Activated naive CD8-positive, alpha-beta T cell treated with anti-CD3 and anti-CD28 coated beads, Interleukin-2, amount 50 U/mL, for 24 hours (primary cell): ENCODE results near the gene VPS25.

Experiments used
- ATAC-seq: fragments of 150-1000 bp; cut with Tn5 transposase; one replicate; pipeline ENCODE4 v1.10.0; 2021
- DNase-seq: peaks from one replicate; pipeline ENCODE4 v3.0.0; 2021
- H3K27ac Mint-ChIP-seq: one replicate; pipeline ENCODE4 v1.8.0; 2021; ENCODE audit warnings: mild to moderate bottlenecking, mixed read lengths
- H3K27me3 Mint-ChIP-seq: one replicate; pipeline ENCODE4 v1.8.0; 2021; ENCODE audit warnings: mixed read lengths
- H3K36me3 Mint-ChIP-seq: one replicate; pipeline ENCODE4 v1.8.0; 2021; ENCODE audit warnings: low read depth, mixed read lengths
- H3K4me1 Mint-ChIP-seq: one replicate; pipeline ENCODE4 v1.8.0; 2021; ENCODE audit warnings: mixed read lengths
- H3K4me3 Mint-ChIP-seq: one replicate; pipeline ENCODE4 v1.8.0; 2021; ENCODE audit warnings: mild to moderate bottlenecking, moderate library complexity, mixed read lengths
- H3K9me3 Mint-ChIP-seq: one replicate; pipeline ENCODE4 v1.8.0; 2021; ENCODE audit warnings: mixed read lengths

The VPS25 gene

DNA sequence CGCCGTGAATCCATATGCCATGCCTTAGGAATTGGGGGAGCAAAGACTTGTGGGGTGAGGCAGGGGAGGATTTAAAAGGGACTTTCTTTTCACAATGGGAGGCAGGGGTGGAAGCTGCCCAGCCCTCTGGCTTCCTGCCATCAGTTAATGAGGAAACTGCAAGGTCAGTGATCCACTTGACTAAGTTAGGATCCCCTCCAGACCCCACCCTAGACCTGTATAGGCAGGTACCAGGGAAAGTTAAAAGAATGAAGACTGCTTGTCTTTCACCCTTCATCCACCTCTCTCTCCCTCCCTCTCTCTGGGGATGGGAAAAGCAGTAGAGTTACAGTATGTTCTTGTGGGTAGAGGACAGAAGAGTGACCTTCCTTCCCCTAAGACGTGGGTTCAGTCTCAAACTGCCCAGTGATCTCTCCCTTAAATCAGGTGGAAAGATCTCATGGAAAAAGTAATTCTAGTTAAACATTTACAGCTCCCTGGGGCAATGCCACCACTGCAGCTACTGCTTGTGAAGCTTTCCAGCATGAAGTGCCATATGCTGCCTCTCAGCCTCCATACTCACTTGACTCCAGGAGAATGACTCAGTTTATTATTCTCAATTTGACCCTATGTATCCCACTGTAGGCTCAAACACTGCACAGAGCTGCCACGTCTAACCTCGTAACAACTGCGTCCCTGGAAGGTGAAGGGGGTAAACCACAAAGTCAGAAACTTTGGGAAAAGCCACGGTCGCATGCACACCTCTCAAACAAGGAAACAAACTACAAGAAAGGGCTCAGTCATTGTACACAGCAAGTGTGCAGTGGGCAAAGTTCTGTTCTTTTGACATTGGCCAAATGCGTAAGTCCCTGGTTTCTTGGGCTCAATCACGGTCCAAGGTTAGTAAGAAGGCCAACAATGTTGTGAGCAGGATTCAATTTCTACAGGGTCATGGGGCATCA lies 24.1 kb downstream of the VPS25 start:
- no peak for DNase-seq
- H3K27me3 Mint-ChIP-seq = peaks cover 2% of the 10 kb centered on the region
- H3K36me3 Mint-ChIP-seq = peaks cover 6% of the 10 kb centered on the region
- no peak for ATAC-seq
- H3K4me1 Mint-ChIP-seq = peaks cover 18% of the 10 kb centered on the region
- H3K4me3 Mint-ChIP-seq = peak overlapping the region; percentile 89
- no peak overlapping the region for H3K27ac Mint-ChIP-seq
- peaks cover 4% of the 10 kb centered on the region for H3K9me3 Mint-ChIP-seq

DNA sequence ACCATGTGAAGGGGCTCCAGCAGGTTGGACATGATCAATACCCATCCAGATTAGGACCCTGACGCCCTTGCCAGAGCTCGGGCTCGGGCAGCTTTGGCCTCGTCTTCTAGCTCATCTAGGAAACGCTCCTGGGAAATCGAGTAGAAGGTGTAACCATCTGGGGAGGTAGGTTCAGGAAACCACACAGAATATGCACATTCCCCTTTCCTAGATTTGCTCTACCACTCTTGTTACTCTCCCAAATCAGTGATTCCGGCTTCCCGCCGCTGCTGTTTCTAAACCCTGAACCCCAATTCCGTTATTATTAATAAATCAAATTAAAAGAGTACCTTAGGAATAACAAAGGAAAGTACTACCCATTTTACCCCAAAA lies 24.7 kb downstream of the VPS25 start:
- H3K4me1 Mint-ChIP-seq = peaks cover 18% of the 10 kb centered on the region
- peaks cover 4% of the 10 kb centered on the region for H3K9me3 Mint-ChIP-seq
- peak overlapping the region; percentile 89 for H3K4me3 Mint-ChIP-seq
- H3K27ac Mint-ChIP-seq = peak overlapping the region; percentile 70
- ATAC-seq = no peak
- DNase-seq = no peak
- peaks cover 2% of the 10 kb centered on the region for H3K27me3 Mint-ChIP-seq
- H3K36me3 Mint-ChIP-seq = peaks cover 6% of the 10 kb centered on the region

DNA sequence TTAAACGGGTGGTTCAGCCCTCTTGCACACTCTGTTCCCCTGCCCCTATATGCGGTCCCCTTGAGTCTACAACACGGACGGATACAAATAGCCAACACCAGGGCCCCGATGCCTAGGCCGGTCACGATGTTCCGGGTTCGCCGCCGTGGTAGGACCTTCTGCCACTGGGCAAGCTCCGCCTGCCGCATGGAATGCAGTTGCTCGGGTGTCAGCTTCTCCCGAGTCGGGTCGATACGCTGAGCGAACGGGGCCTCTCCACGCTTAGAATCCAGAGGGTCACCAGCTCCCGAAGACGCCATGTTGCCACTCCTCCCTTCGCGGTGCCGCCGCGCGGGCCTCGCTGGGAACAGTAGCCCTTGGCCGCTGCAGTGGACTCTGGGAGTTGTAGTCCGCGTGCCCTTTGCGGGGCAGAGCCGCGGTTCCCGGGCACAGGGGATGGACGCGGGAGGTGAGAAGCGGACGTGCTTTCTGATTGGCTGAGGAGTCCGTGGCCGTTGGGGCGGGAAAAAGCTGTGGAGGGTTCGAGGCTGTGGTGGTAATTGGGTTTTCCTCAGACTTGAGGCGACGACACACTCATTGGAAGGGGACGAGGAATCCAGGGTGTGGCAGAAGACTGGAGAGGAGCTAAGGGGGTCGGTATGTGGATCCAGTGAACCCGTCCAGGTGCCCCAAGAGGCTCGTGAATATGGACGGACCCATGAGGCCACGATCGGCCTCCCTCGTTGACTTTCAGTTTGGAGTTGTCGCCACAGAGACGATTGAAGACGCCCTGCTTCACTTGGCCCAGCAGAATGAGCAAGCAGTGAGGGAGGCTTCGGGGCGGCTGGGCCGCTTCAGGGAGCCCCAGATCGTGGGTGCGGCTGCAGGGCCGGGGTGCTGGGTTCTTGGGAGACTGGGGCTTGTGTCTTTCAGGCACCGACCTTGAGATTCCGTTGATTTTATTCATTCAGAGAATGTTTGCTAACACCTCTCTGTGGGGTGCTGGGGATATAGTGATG lies 25.4 kb downstream of the VPS25 start, which contains the start of the genes CNTD1 and COA3:
CNTD1 (plus strand) TSS at position 479 of the 998 bp plus-strand sequence; CDS start at position 686, 207 bp downstream.
COA3 (minus strand) TSS at position 322 of the 998 bp plus-strand sequence; CDS start at position 299, 23 bp downstream.
- peak; percentile 99 for ATAC-seq

DNA sequence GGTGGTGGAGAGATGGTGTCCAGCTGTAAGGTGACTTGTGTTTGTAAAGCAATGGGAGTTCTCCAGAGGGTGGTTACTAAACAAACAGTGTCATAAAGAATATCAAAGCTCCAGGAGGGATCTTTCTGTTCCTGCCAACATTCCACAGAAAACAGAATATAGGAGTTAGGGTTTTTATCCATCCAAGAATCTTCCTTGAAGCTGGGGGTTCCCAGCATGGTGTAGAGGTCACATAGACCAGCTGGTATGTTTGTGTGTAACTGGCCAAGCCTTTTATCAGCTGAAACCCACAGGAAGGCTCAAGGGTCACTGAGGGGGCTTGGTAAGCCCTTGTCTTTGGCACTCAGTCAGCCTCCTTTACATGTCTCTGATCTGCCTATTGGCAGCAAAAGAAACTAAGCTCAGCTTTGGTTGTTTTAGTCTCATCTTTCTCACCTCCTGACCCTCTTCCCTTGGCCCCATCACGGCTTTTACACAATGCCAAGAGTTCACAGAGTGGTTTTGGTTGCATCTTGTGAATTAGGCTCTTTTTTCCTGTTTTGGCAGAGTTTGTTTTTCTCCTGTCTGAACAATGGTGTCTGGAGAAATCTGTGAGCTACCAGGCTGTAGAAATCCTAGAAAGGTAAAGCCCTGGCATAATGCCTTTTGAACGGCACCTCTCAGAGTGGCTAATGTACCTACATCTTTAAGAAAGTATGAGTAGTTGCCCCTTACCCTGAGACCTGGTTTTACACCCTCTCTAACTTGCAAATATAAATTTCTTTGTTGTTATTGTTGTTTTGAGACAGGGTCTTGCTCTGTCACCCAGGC lies 30.0 kb downstream of the VPS25 start:
- no peak overlapping the region for H3K27ac Mint-ChIP-seq
- H3K9me3 Mint-ChIP-seq = peaks cover 4% of the 10 kb centered on the region
- no peak overlapping the region for H3K4me3 Mint-ChIP-seq
- no peak for ATAC-seq
- DNase-seq = no peak
- peaks cover 6% of the 10 kb centered on the region for H3K4me1 Mint-ChIP-seq
- H3K36me3 Mint-ChIP-seq = peaks cover 2% of the 10 kb centered on the region
- peaks cover 2% of the 10 kb centered on the region for H3K27me3 Mint-ChIP-seq

More for the DNA sequence above, 25.4 kb downstream of the VPS25 start, which contains the start of the genes CNTD1 and COA3:
- peaks cover 4% of the 10 kb centered on the region for H3K9me3 Mint-ChIP-seq
- peak within 1 kb of the TSS; percentile 89 for H3K4me3 Mint-ChIP-seq
- H3K27ac Mint-ChIP-seq = peak within 1 kb of the TSS; percentile 70
- peaks cover 2% of the 10 kb centered on the region for H3K27me3 Mint-ChIP-seq
- H3K4me1 Mint-ChIP-seq = peaks cover 18% of the 10 kb centered on the region
- DNase-seq = peak; percentile 86
- H3K36me3 Mint-ChIP-seq = peaks cover 6% of the 10 kb centered on the region

DNA sequence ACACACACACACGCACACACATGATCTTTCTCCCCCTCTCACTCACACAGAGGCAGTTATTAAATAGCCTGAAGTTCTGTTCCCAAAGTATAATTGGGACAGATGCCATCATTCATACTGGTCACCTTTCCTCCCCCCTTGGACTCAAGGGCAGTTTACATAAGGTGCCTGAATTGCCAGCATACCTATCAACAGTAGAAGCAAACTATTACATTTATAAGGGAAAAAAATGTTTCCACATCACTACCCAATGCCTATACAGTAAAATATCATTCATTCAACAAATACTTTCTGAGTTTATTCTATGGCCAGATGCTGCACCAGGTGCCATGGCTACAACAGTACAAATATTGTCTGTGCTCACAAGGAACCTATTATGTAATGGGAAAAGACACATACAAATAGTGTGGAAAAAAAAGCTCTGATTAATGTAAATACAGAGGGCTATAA lies 31.7 kb downstream of the VPS25 start:
- H3K9me3 Mint-ChIP-seq = no peaks in the 10 kb centered on the region
- no peaks in the 10 kb centered on the region for H3K27me3 Mint-ChIP-seq
- no peaks in the 10 kb centered on the region for H3K36me3 Mint-ChIP-seq
- ATAC-seq = no peak
- H3K4me3 Mint-ChIP-seq = no peak overlapping the region
- H3K27ac Mint-ChIP-seq = no peak overlapping the region
- no peak for DNase-seq
- no peaks in the 10 kb centered on the region for H3K4me1 Mint-ChIP-seq

DNA sequence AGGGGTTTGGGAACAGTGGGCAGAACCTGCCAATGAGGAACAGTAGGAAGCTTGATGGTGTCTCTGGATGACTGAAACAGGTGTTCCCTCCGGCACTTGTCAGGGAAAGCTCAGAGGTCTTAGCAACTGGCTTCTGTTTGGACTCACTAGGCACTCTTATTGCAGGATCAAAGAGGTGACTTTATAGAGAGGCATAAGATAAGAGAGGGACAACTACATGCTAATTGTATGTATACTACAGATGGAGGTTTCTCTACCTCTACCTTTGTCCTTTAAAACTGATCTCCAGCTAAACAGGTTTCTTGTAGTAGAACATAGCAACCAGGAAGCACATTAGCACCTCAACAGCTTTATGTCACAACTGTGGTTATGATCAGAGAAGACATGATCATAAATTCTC lies 33.0 kb downstream of the VPS25 start:
- no peak for DNase-seq
- Mint-ChIP-seq H3K27me3 (no peaks in the 10 kb centered on the region), H3K27ac (no peak overlapping the region), H3K4me3 (no peak overlapping the region), H3K36me3 (peaks cover 9% of the 10 kb centered on the region), H3K4me1 (no peaks in the 10 kb centered on the region), H3K9me3 (no peaks in the 10 kb centered on the region)
- ATAC-seq = no peak

DNA sequence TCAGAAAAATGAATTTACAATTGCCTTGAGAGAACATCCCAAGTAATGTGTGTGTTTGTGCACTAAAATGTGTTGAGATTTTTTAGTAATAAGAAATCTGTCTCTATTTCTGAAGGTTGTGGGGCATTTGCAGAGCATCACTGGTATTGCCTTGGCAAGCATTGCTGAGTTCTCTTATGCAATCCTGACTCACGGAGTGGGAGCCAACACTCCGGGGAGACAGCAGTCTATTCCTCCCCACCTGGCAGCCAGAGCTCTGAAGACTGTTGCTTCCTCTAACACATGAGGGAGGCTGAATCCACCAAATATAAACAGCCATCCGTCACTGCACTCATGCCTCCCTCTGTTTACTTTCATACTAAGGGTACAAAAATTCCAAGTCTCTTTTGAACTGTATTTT lies 36.0 kb downstream of the VPS25 start:
- no peak for ATAC-seq
- H3K4me1 Mint-ChIP-seq = no peaks in the 10 kb centered on the region

DNA sequence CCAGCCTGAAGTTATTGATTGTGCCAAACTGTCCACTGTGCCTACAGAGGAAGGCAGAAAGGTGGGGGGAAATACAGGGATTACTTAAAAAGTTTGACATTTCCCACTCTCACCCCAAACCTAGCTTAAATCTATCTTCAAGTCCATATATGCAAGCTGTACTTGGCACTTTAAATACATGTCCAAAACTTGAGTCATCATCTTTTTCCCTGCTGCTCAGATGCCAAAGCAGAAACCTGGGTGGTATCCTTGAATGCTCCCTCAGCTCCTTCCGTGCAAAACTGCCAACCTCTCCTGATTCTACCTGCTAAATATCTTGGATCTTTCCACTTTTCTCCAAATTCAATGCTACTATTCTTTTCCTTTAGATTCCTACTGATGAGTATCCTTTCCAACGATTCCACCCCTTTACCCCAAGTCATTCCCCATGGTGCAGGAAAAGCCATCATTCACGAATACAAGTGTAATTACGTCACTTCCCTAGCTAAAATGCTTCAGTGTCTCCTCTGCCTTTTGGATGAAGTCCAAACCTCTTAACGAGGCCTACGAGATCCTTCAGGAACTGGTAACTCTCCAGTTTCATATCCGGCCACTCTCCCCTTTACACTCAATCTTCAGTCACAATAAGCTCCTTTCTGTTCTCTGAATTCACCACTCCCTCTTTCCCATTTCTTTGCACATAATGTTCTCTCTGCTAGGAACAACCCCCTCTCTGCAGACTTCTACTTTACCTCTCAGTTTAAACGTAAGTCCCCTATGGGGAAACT lies 41.6 kb downstream of the VPS25 start:
- ATAC-seq = no peak
- Mint-ChIP-seq H3K4me1 (no peaks in the 10 kb centered on the region), H3K4me3 (no peak overlapping the region), H3K27ac (no peak overlapping the region), H3K9me3 (no peaks in the 10 kb centered on the region), H3K36me3 (peaks cover 53% of the 10 kb centered on the region), H3K27me3 (no peaks in the 10 kb centered on the region)
- no peak for DNase-seq

More for the DNA sequence above, 36.0 kb downstream of the VPS25 start:
- H3K4me3 Mint-ChIP-seq = no peak overlapping the region
- peaks cover 17% of the 10 kb centered on the region for H3K36me3 Mint-ChIP-seq
- DNase-seq = no peak
- no peaks in the 10 kb centered on the region for H3K9me3 Mint-ChIP-seq
- H3K27me3 Mint-ChIP-seq = no peaks in the 10 kb centered on the region
- no peak overlapping the region for H3K27ac Mint-ChIP-seq

DNA sequence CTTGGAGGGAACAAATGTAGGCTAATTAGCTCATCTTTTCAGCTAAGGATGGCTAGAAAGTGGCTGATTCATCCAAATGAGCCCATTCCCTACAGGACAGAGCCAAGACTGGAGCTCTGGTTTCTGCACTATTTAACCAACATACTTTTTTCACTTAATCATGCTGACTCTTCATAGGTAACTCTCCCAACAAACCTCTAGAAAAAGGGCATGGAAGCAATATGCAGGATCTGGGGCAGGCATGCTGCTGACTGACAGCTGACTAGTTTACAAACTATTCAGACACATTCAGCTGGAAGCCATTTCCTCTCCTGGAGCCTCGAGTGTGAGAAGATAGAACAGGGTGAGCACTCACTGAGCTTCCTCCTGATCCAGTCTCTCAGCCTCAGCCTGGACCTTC lies 44.6 kb downstream of the VPS25 start:
- H3K36me3 Mint-ChIP-seq = peaks cover 56% of the 10 kb centered on the region
- H3K9me3 Mint-ChIP-seq = no peaks in the 10 kb centered on the region
- H3K4me1 Mint-ChIP-seq = peaks cover 24% of the 10 kb centered on the region
- H3K27ac Mint-ChIP-seq = no peak overlapping the region
- DNase-seq (no peak), ATAC-seq (no peak)
- no peak overlapping the region for H3K4me3 Mint-ChIP-seq
- H3K27me3 Mint-ChIP-seq = no peaks in the 10 kb centered on the region

DNA sequence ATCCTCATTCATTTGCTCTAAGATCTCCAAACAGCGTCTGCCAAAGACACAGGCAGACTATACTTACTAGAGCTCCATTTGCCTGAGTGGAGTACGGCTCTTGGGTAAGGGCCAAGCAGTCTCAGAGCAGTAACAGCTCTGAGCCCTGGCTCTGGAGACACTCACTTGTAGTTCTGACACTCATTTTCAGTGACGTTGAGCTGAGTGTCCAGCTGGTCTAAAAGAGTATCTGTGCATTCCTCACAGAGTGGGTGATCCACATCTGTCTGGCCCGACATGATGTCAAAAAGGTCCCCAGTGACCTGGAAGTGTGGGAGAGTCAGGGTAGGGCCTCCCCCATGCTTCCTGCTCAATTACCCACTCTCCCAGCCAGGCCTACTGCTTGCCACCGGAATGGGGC lies 45.1 kb downstream of the VPS25 start:
- H3K27ac Mint-ChIP-seq = no peak overlapping the region
- H3K27me3 Mint-ChIP-seq = no peaks in the 10 kb centered on the region
- ATAC-seq (no peak), DNase-seq (no peak)
- peaks cover 56% of the 10 kb centered on the region for H3K36me3 Mint-ChIP-seq
- H3K9me3 Mint-ChIP-seq = no peaks in the 10 kb centered on the region
- H3K4me3 Mint-ChIP-seq = no peak overlapping the region
- peaks cover 26% of the 10 kb centered on the region for H3K4me1 Mint-ChIP-seq

DNA sequence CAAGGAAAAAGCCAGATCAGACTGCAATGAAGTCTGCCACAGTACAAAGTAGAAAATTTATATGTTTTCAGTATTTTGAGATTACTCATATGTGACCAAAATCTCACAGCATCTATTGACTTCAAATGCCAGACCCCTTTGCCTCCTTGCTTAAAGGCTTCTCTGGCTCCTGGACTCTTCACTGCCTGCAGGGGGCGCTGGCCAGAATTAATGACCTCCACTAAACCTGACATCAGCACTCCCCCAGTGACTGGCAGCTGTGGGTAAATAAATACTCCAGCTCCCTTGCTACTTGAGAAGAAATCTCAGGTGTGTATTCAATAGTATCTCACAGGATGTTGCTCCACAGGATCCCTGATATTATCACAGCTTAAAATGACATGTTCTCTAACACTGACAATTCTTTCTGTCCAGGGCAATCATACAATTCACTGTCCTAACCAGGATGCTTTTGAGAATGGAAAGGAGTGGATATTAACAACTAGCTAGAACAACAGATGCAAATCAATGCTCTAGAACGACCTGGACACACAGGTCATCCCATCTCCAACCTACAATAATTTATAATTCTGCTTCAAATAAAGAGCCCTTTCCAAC lies 46.8 kb downstream of the VPS25 start:
- H3K27ac Mint-ChIP-seq = peak overlapping the region; percentile 5
- H3K36me3 Mint-ChIP-seq = peaks cover 40% of the 10 kb centered on the region
- ATAC-seq (peak; percentile 30), DNase-seq (peak; percentile 79)
- no peaks in the 10 kb centered on the region for H3K9me3 Mint-ChIP-seq
- no peak overlapping the region for H3K4me3 Mint-ChIP-seq
- H3K27me3 Mint-ChIP-seq = no peaks in the 10 kb centered on the region
- peaks cover 35% of the 10 kb centered on the region for H3K4me1 Mint-ChIP-seq

DNA sequence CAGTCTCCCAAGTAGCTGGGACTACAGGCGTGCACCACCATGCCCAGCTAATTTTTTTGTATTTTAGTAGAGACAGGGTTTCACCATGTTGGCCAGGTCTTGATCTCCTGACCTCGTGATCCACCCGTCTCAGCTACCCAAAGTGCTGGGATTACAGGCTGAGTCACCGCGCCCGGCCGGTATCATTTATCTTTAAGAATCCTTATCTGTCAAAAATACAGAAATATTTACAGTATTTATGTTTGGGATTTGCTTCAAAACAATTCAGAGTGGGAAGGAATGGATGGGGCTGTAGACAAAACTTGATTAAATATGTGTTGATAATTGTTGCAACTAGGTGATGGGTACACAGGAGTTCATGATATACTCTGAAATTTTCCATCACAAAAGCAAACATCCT lies 47.9 kb downstream of the VPS25 start:
- Mint-ChIP-seq H3K27me3 (no peaks in the 10 kb centered on the region), H3K4me1 (peaks cover 35% of the 10 kb centered on the region)

DNA sequence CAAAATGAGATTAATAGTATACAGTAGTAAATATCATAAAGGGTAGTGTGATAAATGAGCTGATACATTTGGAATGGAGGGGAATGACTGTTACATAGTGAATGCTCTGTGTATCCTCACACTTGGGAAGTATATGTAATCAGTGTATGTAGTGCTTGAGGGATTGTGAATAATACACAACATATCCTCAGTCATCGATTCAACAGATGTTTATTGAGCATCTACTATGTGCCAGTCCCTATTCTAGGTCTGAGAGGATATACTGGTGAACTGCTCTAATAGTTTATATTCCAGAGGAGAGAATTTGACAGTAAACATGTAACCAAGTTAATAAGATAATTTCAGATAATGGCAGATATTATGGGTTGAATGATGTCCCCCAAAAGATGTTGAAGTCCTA lies 54.2 kb downstream of the VPS25 start:
- Mint-ChIP-seq H3K27me3 (peaks cover 3% of the 10 kb centered on the region), H3K36me3 (peaks cover 2% of the 10 kb centered on the region), H3K9me3 (no peaks in the 10 kb centered on the region), H3K4me1 (peaks cover 23% of the 10 kb centered on the region), H3K4me3 (no peak overlapping the region), H3K27ac (no peak overlapping the region)
- DNase-seq (no peak), ATAC-seq (no peak)

More for the DNA sequence above, 47.9 kb downstream of the VPS25 start:
- ATAC-seq (no peak), DNase-seq (no peak)
- Mint-ChIP-seq H3K4me3 (no peak overlapping the region), H3K36me3 (peaks cover 32% of the 10 kb centered on the region), H3K9me3 (no peaks in the 10 kb centered on the region), H3K27ac (no peak overlapping the region)
